ENCODE measurements around the gene SLC25A26. TPM values are rescaled to one million over a fixed set of nuclear protein-coding genes. Genes with fewer than 3 reads are reported as not detected.

The SLC25A26 gene
- total RNA-seq, 1 experiment from 2014 or later = 23.8 TPM

- ATAC-seq = no peak
These were observed 157.0 kb downstream of the SLC25A26 start for GRCh38 chr3:66377800-66378199.

GRCh38 chr3:66378256-66378655, 157.5 kb downstream of the SLC25A26 start:
- ChIA-PET RAD21 (ENCODE audit: low non-redundant PET in 1 of 2, low total read pairs in 2 of 2, uncharacterized antibody in 2 of 2, unreplicated experiment in 2 of 2) (no interaction called here), POLR2A (no interaction called here), CTCF (interaction anchor here (0.9 to 1.5 kb wide), 10 partner anchors 11 to 454 kb away, joined by 3 to 5 read pairs (median 3); no protein-coding TSS in a partner anchor)
- no peaks in the 10 kb centered on the region for H3K9me2 ChIP-seq (ENCODE audit: insufficient read depth)
- H3K36me3 ChIP-seq (ENCODE audit: control insufficient read depth in 1 of 2, insufficient read depth in 2 of 2, low read length in 2 of 2) = peaks cover 2 to 11% of the 10 kb centered on the region in 2 experiments; a peak in 1 of 4 replicates
- no peak overlapping the region for H3K4me2 ChIP-seq (ENCODE audit: low read length)
- ATAC-seq (peak; percentile 73; the same call in 1 of the 2 replicates), DNase-seq (ENCODE audit: low read depth, low spot score) (peak; percentile 6)
- no peaks in the 10 kb centered on the region for H3K27me3 ChIP-seq (ENCODE audit: insufficient read depth, low read length)
- no peak overlapping the region for H2AFZ ChIP-seq (ENCODE audit: low read depth, low read length, poor library complexity, severe bottlenecking)
- H3K4me3 ChIP-seq (replicated peaks in 1 of 2; ENCODE audit: low read depth in 1 of 2, low read length in 2 of 2) = no peak overlapping the region
- H3K27ac ChIP-seq (ENCODE audit: low read depth, low read length) = no peak overlapping the region
- no peaks in the 10 kb centered on the region for H3K9me3 ChIP-seq (ENCODE audit: control insufficient read depth in 1 of 2, insufficient read depth in 1 of 2, low read depth in 1 of 2, low read length in 2 of 2)
- H3K4me1 ChIP-seq (ENCODE audit: control insufficient read depth in 1 of 2, insufficient read depth in 2 of 2, low read length in 2 of 2) = peaks cover 8 to 11% of the 10 kb centered on the region in 2 experiments; a peak in 3 of 4 replicates
- intact Hi-C loops (cut with micrococcal nuclease) = no loop called here
- H3K79me2 ChIP-seq (ENCODE audit: insufficient read depth, low read length) = no peaks in the 10 kb centered on the region
- H3K9ac ChIP-seq (ENCODE audit: low read length) = no peak overlapping the region
- no peaks in the 10 kb centered on the region for H4K20me1 ChIP-seq (ENCODE audit: insufficient read depth)
- BruUV-seq (replicated peaks) = no TSS peak
- no peak for TF ChIP-seq CBX3 (IDR thresholded peaks at IDR 0.05; ENCODE audit: low read depth)
- no peak for TF ChIP-seq SP1 (IDR thresholded peaks at IDR 0.05; ENCODE audit: low read depth)
- TF ChIP-seq POLR2A (IDR thresholded peaks at IDR 0.05; ENCODE audit: borderline replicate concordance, extremely low read depth, insufficient read depth, insufficient read length) = no peak
- TF ChIP-seq JUND (IDR thresholded peaks at IDR 0.05) = no peak
- TF ChIP-seq CTCF (IDR thresholded peaks at IDR 0.05 in 2 of 3, conservative IDR thresholded peaks at IDR 0.05 in 1 of 3; ENCODE audit: borderline replicate concordance in 1 of 3, insufficient read depth in 1 of 3, low read depth in 2 of 3, low read length in 2 of 3) = peak; percentile 11 to 83 (median 74); a peak in 5 of 6 replicates
- no peak for TF ChIP-seq POLR2AphosphoS5 (IDR thresholded peaks at IDR 0.05; ENCODE audit: low read depth, low read length)
- no peak for TF ChIP-seq SRF (IDR thresholded peaks at IDR 0.05; ENCODE audit: low read depth)
- no peak for TF ChIP-seq CEBPB (IDR thresholded peaks at IDR 0.05; ENCODE audit: low read depth)

More at GRCh38 chr3:66377800-66378199, 157.0 kb downstream of the SLC25A26 start:
- no peaks in the 10 kb centered on the region for H3K9me2 ChIP-seq (ENCODE audit: insufficient read depth)
- no peaks in the 10 kb centered on the region for H3K27me3 ChIP-seq (ENCODE audit: insufficient read depth, low read length)
- TF ChIP-seq EZH2 (IDR thresholded peaks at IDR 0.05) (no peak), ZNF274 (IDR thresholded peaks at IDR 0.05; ENCODE audit: low read depth, low read length) (no peak), FOSL1 (IDR thresholded peaks at IDR 0.05; ENCODE audit: low read depth) (no peak), RAD21 (IDR thresholded peaks at IDR 0.05; ENCODE audit: low read depth) (no peak), POLR2AphosphoS5 (IDR thresholded peaks at IDR 0.05; ENCODE audit: low read depth, low read length) (no peak), ZFX (IDR thresholded peaks at IDR 0.05) (no peak)
- H3K4me1 ChIP-seq (ENCODE audit: control insufficient read depth in 1 of 2, insufficient read depth in 2 of 2, low read length in 2 of 2) = peaks cover 8 to 11% of the 10 kb centered on the region in 2 experiments; a peak in 3 of 4 replicates
- H3K4me3 ChIP-seq (replicated peaks in 1 of 2; ENCODE audit: low read depth in 1 of 2, low read length in 2 of 2) = no peak overlapping the region
- H3K36me3 ChIP-seq (ENCODE audit: control insufficient read depth in 1 of 2, insufficient read depth in 2 of 2, low read length in 2 of 2) = peaks cover 2 to 11% of the 10 kb centered on the region in 2 experiments; a peak in 1 of 4 replicates
- BruUV-seq (replicated peaks) = no TSS peak
- no peaks in the 10 kb centered on the region for H4K20me1 ChIP-seq (ENCODE audit: insufficient read depth)
- intact Hi-C loops (cut with micrococcal nuclease) = no loop called here
- no peaks in the 10 kb centered on the region for H3K79me2 ChIP-seq (ENCODE audit: insufficient read depth, low read length)
- H3K9ac ChIP-seq (ENCODE audit: low read length) = no peak overlapping the region
- H2AFZ ChIP-seq (ENCODE audit: low read depth, low read length, poor library complexity, severe bottlenecking) = no peak overlapping the region
- CTCF ChIA-PET = interaction anchor here (0.9 to 1.5 kb wide), 10 partner anchors 10 to 454 kb away, joined by 3 to 5 read pairs (median 3); no protein-coding TSS in a partner anchor
- POLR2A ChIA-PET = no interaction called here
- RAD21 ChIA-PET (ENCODE audit: low non-redundant PET in 1 of 2, low total read pairs in 2 of 2, uncharacterized antibody in 2 of 2, unreplicated experiment in 2 of 2) = no interaction called here
- no peak overlapping the region for H3K27ac ChIP-seq (ENCODE audit: low read depth, low read length)
- DNase-seq (ENCODE audit: low read depth, low spot score) = no peak
- no peak overlapping the region for H3K4me2 ChIP-seq (ENCODE audit: low read length)
- no peaks in the 10 kb centered on the region for H3K9me3 ChIP-seq (ENCODE audit: control insufficient read depth in 1 of 2, insufficient read depth in 1 of 2, low read depth in 1 of 2, low read length in 2 of 2)

Data from HCT116 (cell line).